ENCODE data around the gene PTPRCAP.

Gene PTPRCAP

GRCh38 chr11:67463186-67463585, 25.7 kb upstream of the PTPRCAP start:
- TF ChIP-seq, protein P1, sequence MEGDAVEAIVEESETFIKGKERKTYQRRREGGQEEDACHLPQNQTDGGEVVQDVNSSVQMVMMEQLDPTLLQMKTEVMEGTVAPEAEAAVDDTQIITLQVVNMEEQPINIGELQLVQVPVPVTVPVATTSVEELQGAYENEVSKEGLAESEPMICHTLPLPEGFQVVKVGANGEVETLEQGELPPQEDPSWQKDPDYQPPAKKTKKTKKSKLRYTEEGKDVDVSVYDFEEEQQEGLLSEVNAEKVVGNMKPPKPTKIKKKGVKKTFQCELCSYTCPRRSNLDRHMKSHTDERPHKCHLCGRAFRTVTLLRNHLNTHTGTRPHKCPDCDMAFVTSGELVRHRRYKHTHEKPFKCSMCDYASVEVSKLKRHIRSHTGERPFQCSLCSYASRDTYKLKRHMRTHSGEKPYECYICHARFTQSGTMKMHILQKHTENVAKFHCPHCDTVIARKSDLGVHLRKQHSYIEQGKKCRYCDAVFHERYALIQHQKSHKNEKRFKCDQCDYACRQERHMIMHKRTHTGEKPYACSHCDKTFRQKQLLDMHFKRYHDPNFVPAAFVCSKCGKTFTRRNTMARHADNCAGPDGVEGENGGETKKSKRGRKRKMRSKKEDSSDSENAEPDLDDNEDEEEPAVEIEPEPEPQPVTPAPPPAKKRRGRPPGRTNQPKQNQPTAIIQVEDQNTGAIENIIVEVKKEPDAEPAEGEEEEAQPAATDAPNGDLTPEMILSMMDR (IDR thresholded peaks at IDR 0.05; ENCODE audit: borderline replicate concordance, insufficient read depth, low read depth, low read length) = no peak
- no peak overlapping the region for H3K4me3 ChIP-seq (ENCODE audit: low read depth, low read length)

DNA sequence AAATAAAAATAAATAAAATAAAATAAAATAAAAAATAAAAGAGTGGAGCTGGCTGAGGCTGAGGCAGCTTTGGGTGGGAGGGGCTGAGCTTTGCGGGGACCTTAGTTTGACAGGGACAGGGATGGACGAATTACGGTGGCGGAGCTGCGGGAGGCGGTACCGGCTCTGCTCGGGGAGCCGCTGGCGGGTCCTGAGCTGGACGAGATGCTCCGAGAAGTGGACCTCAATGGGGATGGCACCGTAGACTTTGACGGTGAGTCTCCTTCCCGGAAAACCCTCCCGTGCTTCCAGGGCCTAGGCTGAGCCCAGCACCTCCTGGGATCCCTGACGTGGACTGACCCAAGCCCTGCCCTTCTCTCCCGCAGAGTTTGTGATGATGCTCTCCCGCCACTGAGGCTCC, 20.8 kb upstream of the PTPRCAP start:
- no peak overlapping the region for H3K4me3 ChIP-seq (ENCODE audit: low read depth, low read length)
- TF ChIP-seq, protein P1 (IDR thresholded peaks at IDR 0.05; ENCODE audit: borderline replicate concordance, insufficient read depth, low read depth, low read length) = no peak

GRCh38 chr11:67457453-67457852, 20.0 kb upstream of the PTPRCAP start:
- TF ChIP-seq, protein P1 (IDR thresholded peaks at IDR 0.05; ENCODE audit: borderline replicate concordance, insufficient read depth, low read depth, low read length) = no peak
- no peak overlapping the region for H3K4me3 ChIP-seq (ENCODE audit: low read depth, low read length)

DNA sequence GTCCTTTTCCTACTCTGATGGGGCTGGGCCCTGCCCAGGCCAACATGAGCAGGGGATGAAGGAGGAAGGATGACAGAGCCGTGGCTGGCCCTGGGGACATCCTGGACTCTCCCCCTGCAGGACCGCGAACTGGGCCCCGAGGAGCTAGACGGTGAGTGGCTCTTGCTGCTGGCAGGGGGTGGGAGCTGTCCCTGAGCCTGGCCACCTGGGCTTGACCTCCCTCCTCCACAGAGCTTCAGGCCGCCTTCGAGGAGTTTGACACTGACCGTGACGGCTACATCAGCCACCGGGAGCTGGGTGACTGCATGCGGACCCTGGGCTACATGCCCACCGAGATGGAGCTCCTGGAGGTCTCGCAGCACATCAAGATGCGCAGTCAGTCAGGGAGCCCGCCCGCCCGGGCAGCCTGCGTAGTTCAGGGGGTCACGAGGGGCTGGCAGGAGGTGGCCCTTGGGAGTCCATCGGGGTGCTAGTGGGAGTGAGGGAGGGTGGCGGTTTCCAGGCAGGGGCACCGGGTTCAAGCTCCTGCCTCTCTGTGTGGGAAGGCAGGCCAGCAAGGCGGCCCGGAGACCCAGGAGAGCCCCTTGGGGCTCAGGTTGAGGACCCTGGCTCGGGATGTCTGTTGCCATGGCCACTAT, 18.7 kb upstream of the PTPRCAP start:
- TF ChIP-seq, protein P1 (IDR thresholded peaks at IDR 0.05; ENCODE audit: borderline replicate concordance, insufficient read depth, low read depth, low read length) = no peak
- H3K4me3 ChIP-seq (ENCODE audit: low read depth, low read length) = no peak overlapping the region

- TF ChIP-seq, protein P1 (IDR thresholded peaks at IDR 0.05; ENCODE audit: borderline replicate concordance, insufficient read depth, low read depth, low read length) = no peak
- H3K4me3 ChIP-seq (ENCODE audit: low read depth, low read length) = no peak within 1 kb of the TSS
Observed at GRCh38 chr11:67455054-67455453, 17.6 kb upstream of the PTPRCAP start, which contains the start of gene CABP4. Gene CABP4 (plus strand): TSS chr11:67455354. CDS start chr11:67455424, 70 bp downstream.

DNA sequence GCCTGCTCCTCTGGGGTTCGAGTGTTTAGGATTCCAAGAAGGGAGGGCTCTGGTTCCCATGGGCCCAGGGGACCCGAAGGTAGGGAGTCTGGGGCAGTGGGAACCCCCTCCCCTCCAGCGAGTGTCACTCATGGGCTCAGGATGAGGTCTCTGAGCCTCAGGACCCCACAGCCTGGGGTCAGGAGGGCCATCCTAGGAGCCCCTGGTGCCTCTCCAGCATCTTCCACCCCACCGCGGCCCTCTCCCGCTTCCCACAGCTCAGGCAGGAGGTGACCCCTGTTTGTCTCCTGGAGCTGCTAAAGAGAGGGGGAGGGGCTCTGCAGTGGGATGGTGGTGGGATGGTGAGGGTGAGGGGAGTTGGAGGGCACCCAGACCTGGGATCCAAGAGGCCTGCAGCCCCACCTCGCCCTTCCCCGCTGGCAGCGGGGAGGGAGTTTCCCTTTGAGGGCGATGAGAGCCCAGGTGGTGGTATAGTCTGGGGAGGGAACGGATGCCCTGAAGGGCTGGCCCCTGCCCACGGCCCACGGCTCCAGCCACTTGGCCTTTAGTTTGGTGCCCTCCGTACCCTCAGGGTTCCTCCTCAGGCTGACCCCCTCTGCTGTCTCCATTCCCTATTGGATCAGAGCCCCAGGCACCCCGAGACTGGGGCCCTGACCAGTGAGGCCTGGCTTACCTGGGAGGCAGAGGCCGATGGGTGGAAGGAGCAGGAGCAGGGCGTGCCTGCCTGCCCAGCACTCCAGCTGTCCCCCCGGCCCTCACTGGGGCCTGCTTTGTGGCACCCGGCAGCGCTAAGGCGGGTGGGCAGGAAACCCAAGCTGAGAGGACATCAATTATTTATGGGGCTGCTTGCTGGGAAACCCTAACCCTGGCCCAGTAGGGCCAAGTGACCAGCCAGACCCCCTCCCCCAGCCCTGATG, 16.6 kb upstream of the PTPRCAP start:
- H3K4me3 ChIP-seq (ENCODE audit: low read depth, low read length) = no peak overlapping the region
- TF ChIP-seq, protein P1 (IDR thresholded peaks at IDR 0.05; ENCODE audit: borderline replicate concordance, insufficient read depth, low read depth, low read length) = no peak
